SH-SY5Y (cell line): ENCODE data around the gene PCSK2.

Experiments used
- GATA2 ChIP-seq: IDR thresholded peaks from 2 replicates; pipeline ENCODE4 v1.6.1; 2011; ENCODE audit warnings: mild to moderate bottlenecking, low read depth, low read length
- GATA3 ChIP-seq: IDR thresholded peaks from 2 replicates; pipeline ENCODE4 v1.6.1; 2011; ENCODE audit warnings: low read depth, mild to moderate bottlenecking, low read length, moderate library complexity

DNA sequence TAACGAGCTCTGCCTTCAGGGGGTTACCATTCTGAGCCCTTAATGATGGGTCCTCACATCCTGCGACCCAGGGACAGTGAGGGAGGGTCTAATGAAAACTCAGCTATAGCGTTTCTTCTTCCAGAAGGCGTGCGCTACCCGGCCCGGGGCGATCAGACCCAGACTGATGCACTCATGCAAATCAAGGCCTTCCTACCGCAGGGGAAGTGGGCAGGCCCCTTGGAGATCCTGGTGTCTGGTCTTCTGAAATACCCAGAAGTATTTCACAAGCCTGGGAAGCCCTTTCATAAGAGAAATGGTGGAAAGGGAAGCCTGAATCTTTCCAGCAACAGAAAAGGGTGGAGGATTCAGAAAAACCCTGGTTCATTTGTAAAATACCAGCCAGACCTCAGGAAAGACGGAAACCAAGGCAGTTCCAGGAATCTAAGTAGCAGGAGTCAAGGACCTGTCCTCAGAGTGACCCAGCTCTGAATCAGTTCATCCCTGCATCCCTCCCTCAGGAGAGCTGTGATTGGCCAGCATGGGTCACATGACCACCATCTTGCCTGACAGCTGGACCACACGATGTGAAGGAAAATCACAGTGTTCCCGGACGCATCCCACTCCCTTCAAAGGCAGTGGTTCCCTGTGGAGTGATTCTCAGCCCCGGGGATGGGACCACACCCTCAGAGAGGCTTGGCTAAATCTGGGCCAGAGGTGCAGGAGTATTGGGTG is 291.7 kb downstream of the PCSK2 start:
- TF ChIP-seq GATA2 (no peak), GATA3 (no peak)
